HCT116 (cell line): ENCODE results near the gene TCFL5.

Experiments used
- CTCF ChIP-seq, 3 experiments: fragments of 200-600 bp in 1 of 3; sonication (generic) in 1 of 3; IDR thresholded peaks in 2 of 3; conservative IDR thresholded peaks in 1 of 3; 2 replicates each; pipeline ENCODE4 v1.5.1; 2012 to 2017; ENCODE audit warnings: low read depth in 2 of 3, low read length in 2 of 3, antibody characterized with exemption in 1 of 3, borderline replicate concordance in 1 of 3, control low read depth in 1 of 3, mild to moderate bottlenecking in 1 of 3, mixed read lengths in 1 of 3, mixed run types in 1 of 3, moderate library complexity in 1 of 3; ENCODE audit not compliant: insufficient read depth in 1 of 3
- EGR1 ChIP-seq: IDR thresholded peaks from 2 replicates; pipeline ENCODE4 v1.6.1; 2012; ENCODE audit warnings: low read depth
- EZH2phosphoT487 ChIP-seq: fragments of 200-600 bp; IDR thresholded peaks from 2 replicates; pipeline ENCODE4 v1.6.1; 2018; ENCODE audit warnings: antibody characterized with exemption, borderline replicate concordance
- POLR2A ChIP-seq: IDR thresholded peaks from 2 replicates; pipeline ENCODE4 v1.7.0; 2011; ENCODE audit warnings: borderline replicate concordance; ENCODE audit not compliant: insufficient read depth, insufficient read length; ENCODE audit errors: extremely low read depth
- SP1 ChIP-seq: IDR thresholded peaks from 2 replicates; pipeline ENCODE4 v1.6.1; 2012; ENCODE audit warnings: low read depth
- YY1 ChIP-seq: IDR thresholded peaks from 2 replicates; pipeline ENCODE4 v1.6.1; 2011; ENCODE audit warnings: low read length, low read depth, moderate library complexity, mild to moderate bottlenecking; ENCODE audit not compliant: insufficient replicate concordance; ENCODE audit errors: extremely low read depth

DNA sequence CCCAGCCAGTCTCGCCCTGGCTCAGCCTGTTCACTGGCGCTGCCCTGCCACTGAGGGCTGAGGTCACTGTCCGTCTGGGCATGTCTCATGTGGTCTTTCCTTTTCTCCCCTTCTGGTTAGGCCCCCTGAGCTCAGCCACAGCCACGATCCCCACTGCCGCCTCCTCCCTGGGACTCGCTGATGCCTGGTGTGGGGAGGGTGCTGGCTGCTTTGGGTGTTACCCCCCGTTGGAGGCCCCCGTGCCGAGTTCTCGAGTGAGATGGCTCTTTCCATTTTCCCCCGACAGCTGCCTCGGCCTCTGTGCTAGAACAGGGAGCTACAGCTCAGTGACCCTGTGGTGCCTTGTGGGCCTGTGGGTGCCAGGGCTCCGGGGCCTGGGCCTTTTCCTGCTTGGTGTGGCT, 14.9 kb upstream of the TCFL5 start:
- TF ChIP-seq CTCF (IDR thresholded peaks at IDR 0.05 in 2 of 3, conservative IDR thresholded peaks at IDR 0.05 in 1 of 3; ENCODE audit: borderline replicate concordance in 1 of 3, insufficient read depth in 1 of 3, low read depth in 2 of 3, low read length in 2 of 3) = no peak
- TF ChIP-seq EGR1 = no peak
- TF ChIP-seq POLR2A = no peak
- TF ChIP-seq YY1 = no peak
- TF ChIP-seq EZH2phosphoT487 = no peak
- no peak for TF ChIP-seq SP1
